H7 (cell line): ENCODE results near the gene MGRN1. TPM values are rescaled to one million over a fixed set of nuclear protein-coding genes. Genes with fewer than 3 reads are reported as not detected.

Experiments
- DNase-seq: peaks from one replicate; pipeline ENCODE4 v3.0.0; 2012
- H3K27me3 ChIP-seq: 2 replicates; pipeline ENCODE4 v1.6.0; 2011; ENCODE audit warnings: mild to moderate bottlenecking, low read length; ENCODE audit not compliant: control insufficient read depth, insufficient read depth
- H3K36me3 ChIP-seq: replicated peaks from 2 replicates; pipeline ENCODE4 v1.5.1; 2011; ENCODE audit warnings: low read length; ENCODE audit not compliant: control insufficient read depth, insufficient read depth
- H3K4me3 ChIP-seq: 2 replicates; pipeline ENCODE4 v1.5.1; 2011; ENCODE audit warnings: low read depth, mild to moderate bottlenecking, control low read depth, low read length, moderate library complexity; ENCODE audit not compliant: insufficient read depth
- total RNA-seq: library from RNA; depleted of rRNA; stranded (reverse); fragments of >200 nt; shearing (Covaris generic); gene quantifications from 2 replicates; pipeline ENCODE4 v1.2.3, GENCODE V29; 2014

The MGRN1 gene
- total RNA-seq, 1 experiment from 2014 or later, result 35.6 TPM

GRCh38 chr16:4597174-4597573, 27.5 kb upstream of the MGRN1 start:
- DNase-seq, result no peak
- no peaks in the 10 kb centered on the region for H3K36me3 ChIP-seq
- no peaks in the 10 kb centered on the region for H3K27me3 ChIP-seq
- no peak overlapping the region for H3K4me3 ChIP-seq

- DNase-seq, result peak; percentile 58
- Histone ChIP-seq H3K27me3 (no peaks in the 10 kb centered on the region), H3K36me3 (no peaks in the 10 kb centered on the region), H3K4me3 (no peak overlapping the region)
Measured at GRCh38 chr16:4599037-4599436, 25.6 kb upstream of the MGRN1 start.

- Histone ChIP-seq H3K27me3 (no peaks in the 10 kb centered on the region), H3K4me3 (no peak overlapping the region), H3K36me3 (no peaks in the 10 kb centered on the region)
- DNase-seq, result peak; percentile 53
Measured at GRCh38 chr16:4599545-4599944, 25.1 kb upstream of the MGRN1 start.

- peak; percentile 70 for DNase-seq
- no peak overlapping the region for H3K4me3 ChIP-seq
- no peaks in the 10 kb centered on the region for H3K36me3 ChIP-seq
- no peaks in the 10 kb centered on the region for H3K27me3 ChIP-seq
Measured at GRCh38 chr16:4601036-4601863, 23.4 kb upstream of the MGRN1 start.

GRCh38 chr16:4601864-4602186, 22.8 kb upstream of the MGRN1 start:
- no peak overlapping the region for H3K4me3 ChIP-seq
- H3K36me3 ChIP-seq, result no peaks in the 10 kb centered on the region
- DNase-seq, result no peak
- H3K27me3 ChIP-seq, result no peaks in the 10 kb centered on the region

- Histone ChIP-seq H3K27me3 (no peaks in the 10 kb centered on the region), H3K36me3 (no peaks in the 10 kb centered on the region), H3K4me3 (no peak overlapping the region)
- DNase-seq, result peak; percentile 76
Measured at GRCh38 chr16:4602331-4602730, 22.3 kb upstream of the MGRN1 start.

GRCh38 chr16:4603624-4604170, 20.9 kb upstream of the MGRN1 start:
- peak; percentile 57 for DNase-seq
- Histone ChIP-seq H3K4me3 (no peak overlapping the region), H3K27me3 (no peaks in the 10 kb centered on the region)

GRCh38 chr16:4604401-4604800, 20.2 kb upstream of the MGRN1 start:
- Histone ChIP-seq H3K4me3 (no peak overlapping the region), H3K36me3 (no peaks in the 10 kb centered on the region; the same call in none of the 2 replicates), H3K27me3 (no peaks in the 10 kb centered on the region)
- DNase-seq, result peak; percentile 68

More at GRCh38 chr16:4603624-4604170, 20.9 kb upstream of the MGRN1 start:
- H3K36me3 ChIP-seq, result no peaks in the 10 kb centered on the region; the same call in none of the 2 replicates

GRCh38 chr16:4606354-4606753, 18.3 kb upstream of the MGRN1 start:
- peak; percentile 46 for DNase-seq
- Histone ChIP-seq H3K36me3 (no peaks in the 10 kb centered on the region; the same call in none of the 2 replicates), H3K27me3 (no peaks in the 10 kb centered on the region), H3K4me3 (no peak overlapping the region)

GRCh38 chr16:4607841-4608703, 16.6 kb upstream of the MGRN1 start:
- peak; percentile 43 for DNase-seq
- H3K36me3 ChIP-seq, result no peaks in the 10 kb centered on the region; the same call in none of the 2 replicates
- H3K27me3 ChIP-seq, result no peaks in the 10 kb centered on the region
- H3K4me3 ChIP-seq, result no peak overlapping the region

- DNase-seq, result peak; percentile 53
- no peaks in the 10 kb centered on the region; the same call in none of the 2 replicates for H3K36me3 ChIP-seq
- H3K4me3 ChIP-seq, result no peak overlapping the region
- H3K27me3 ChIP-seq, result no peaks in the 10 kb centered on the region
Measured at GRCh38 chr16:4608704-4608980, 16.0 kb upstream of the MGRN1 start.

- no peaks in the 10 kb centered on the region for H3K27me3 ChIP-seq
- no peaks in the 10 kb centered on the region; the same call in none of the 2 replicates for H3K36me3 ChIP-seq
- no peak overlapping the region for H3K4me3 ChIP-seq
- DNase-seq, result peak; percentile 68
Measured at GRCh38 chr16:4609200-4610010, 15.2 kb upstream of the MGRN1 start.

- no peak overlapping the region for H3K4me3 ChIP-seq
- DNase-seq, result peak; percentile 67
- H3K27me3 ChIP-seq, result no peaks in the 10 kb centered on the region
- H3K36me3 ChIP-seq, result no peaks in the 10 kb centered on the region; the same call in none of the 2 replicates
Measured at GRCh38 chr16:4610011-4611005, 14.3 kb upstream of the MGRN1 start.
